HG02840 (cell line): ENCODE data around the gene ARHGAP28.

Experiments
- ATAC-seq: cut with Tn5 transposase; IDR thresholded peaks from one replicate; pipeline ENCODE4 v1.9.1; 2021; ENCODE audit warnings: mild to moderate bottlenecking, moderate library complexity, moderate number of reproducible peaks; ENCODE audit not compliant: unreplicated experiment, low FRiP score

ARHGAP28 gene

GRCh38 chr18:6949800-6950586 lies 220.5 kb downstream of the ARHGAP28 start:
- no peak for ATAC-seq

- no peak for ATAC-seq
These were observed 221.1 kb downstream of the ARHGAP28 start for GRCh38 chr18:6950641-6951040.

GRCh38 chr18:6951336-6952090 lies 222.0 kb downstream of the ARHGAP28 start:
- no peak for ATAC-seq

- ATAC-seq = no peak
These were observed 225.0 kb downstream of the ARHGAP28 start for GRCh38 chr18:6954501-6954900.

GRCh38 chr18:6955304-6955703 lies 225.8 kb downstream of the ARHGAP28 start:
- no peak for ATAC-seq

- ATAC-seq = no peak
These were observed 227.0 kb downstream of the ARHGAP28 start for GRCh38 chr18:6956495-6956894.

GRCh38 chr18:6956999-6957398 lies 227.5 kb downstream of the ARHGAP28 start:
- ATAC-seq = no peak

- no peak for ATAC-seq
These were observed 229.6 kb downstream of the ARHGAP28 start for GRCh38 chr18:6959110-6959509.

- no peak for ATAC-seq
These were observed 230.6 kb downstream of the ARHGAP28 start for GRCh38 chr18:6960124-6960523.

- ATAC-seq = no peak
These were observed 231.1 kb downstream of the ARHGAP28 start for GRCh38 chr18:6960656-6961055.

GRCh38 chr18:6961331-6961730 lies 231.8 kb downstream of the ARHGAP28 start:
- ATAC-seq = no peak

- no peak for ATAC-seq
These were observed 233.3 kb downstream of the ARHGAP28 start for GRCh38 chr18:6962571-6963451.

- ATAC-seq = no peak
These were observed 234.1 kb downstream of the ARHGAP28 start for GRCh38 chr18:6963452-6964097.
